ENCODE results near the gene LUC7L3. TPM values are rescaled to one million over a fixed set of nuclear protein-coding genes. Genes with fewer than 3 reads are reported as not detected.
"Not testable (repeated sequence)": the region's sequence is repeated elsewhere in the genome, so short reads cannot be mapped to it uniquely, and the experiment has no call there.

The LUC7L3 gene
- total and polyA plus RNA-seq, 2 donors (not counting 3 experiments of a cell fraction or from before 2014, with no cell fraction given): 70.9 to 113 TPM

DNA sequence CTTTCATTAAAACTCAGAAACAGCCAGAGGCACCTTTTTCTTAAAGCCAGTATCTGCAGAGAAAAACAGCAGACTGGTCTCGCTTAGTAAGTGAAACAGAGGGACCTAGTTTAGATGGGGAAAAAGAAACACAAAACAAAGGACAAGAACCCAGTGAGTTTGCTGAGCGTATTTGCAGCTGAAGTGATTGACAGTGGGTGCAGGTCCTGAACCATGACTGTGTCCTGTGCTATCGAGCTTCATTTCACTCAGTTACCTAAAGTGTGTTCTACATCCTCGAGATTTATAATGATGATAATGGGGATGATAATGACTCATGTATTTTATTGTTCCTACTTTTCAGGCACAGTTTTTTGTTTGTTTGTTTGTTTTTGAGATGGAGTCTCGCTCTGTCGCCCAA is 84.3 kb downstream of the LUC7L3 start:
- Histone ChIP-seq H3K9me3 (replicated peaks; ENCODE audit: control insufficient read depth, insufficient read depth, low read length) (no peaks in the 10 kb centered on the region), H3K4me3 (replicated peaks in 1 of 3; ENCODE audit: insufficient read depth in 1 of 3, low read depth in 1 of 3, low read length in 3 of 3) (no peak overlapping the region), H4K20me1 (replicated peaks; ENCODE audit: control insufficient read depth, extremely low read depth, insufficient read depth, low read length) (no peaks in the 10 kb centered on the region), H3K36me3 (ENCODE audit: control insufficient read depth in 2 of 2, extremely low read depth in 1 of 2, insufficient read depth in 2 of 2, low read length in 2 of 2) (no peaks in the 10 kb centered on the region), H3K9ac (replicated peaks; ENCODE audit: extremely low read depth, insufficient read depth, low read length) (no peak overlapping the region), H3K79me2 (ENCODE audit: control insufficient read depth, insufficient read depth, low read length) (no peaks in the 10 kb centered on the region), H3K4me2 (ENCODE audit: insufficient read depth, low read length) (no peak overlapping the region), H3K4me1 (ENCODE audit: control insufficient read depth, extremely low read depth, insufficient read depth, low read length) (no peaks in the 10 kb centered on the region), H2AFZ (ENCODE audit: low read depth, low read length) (no peak overlapping the region), H3K27me3 (ENCODE audit: control insufficient read depth in 2 of 2, insufficient read depth in 2 of 2, low read length in 2 of 2) (no peaks in the 10 kb centered on the region), H3K27ac (ENCODE audit: insufficient read depth, low read depth, low read length) (no peak overlapping the region), H3K9me1 (replicated peaks; ENCODE audit: control insufficient read depth, extremely low read depth, insufficient read depth, low read length) (no peaks in the 10 kb centered on the region)
- TF ChIP-seq POLR2A (IDR thresholded peaks at IDR 0.05; ENCODE audit: low read depth, low read length): no peak
- no TSS peak for BruUV-seq (replicated peaks)
- DNase-seq (ENCODE audit: low read depth, low spot score) (no peak), FAIRE-seq (no peak)
- dilution Hi-C loops (cut with MboI; ENCODE audit: extremely low pct_ligation_motif_present, low sequenced_read_pairs) (no loop called here), intact Hi-C loops (cut with micrococcal nuclease) (no loop called here)
- CTCF ChIA-PET: interaction anchor here (1.3 to 6.4 kb wide), 2 partner anchors 19 to 31 kb away, joined by 4 to 42 read pairs; no protein-coding TSS in a partner anchor
- POLR2A ChIA-PET: no interaction called here

GRCh38 chr17:50804749-50805475 is 85.5 kb downstream of the LUC7L3 start:
- H3K79me2 ChIP-seq (ENCODE audit: control insufficient read depth, insufficient read depth, low read length); H3K4me3 ChIP-seq (replicated peaks in 1 of 3; ENCODE audit: insufficient read depth in 1 of 3, low read depth in 1 of 3, low read length in 3 of 3); intact Hi-C loops (cut with micrococcal nuclease); H3K4me1 ChIP-seq (ENCODE audit: control insufficient read depth, extremely low read depth, insufficient read depth, low read length); H3K9ac ChIP-seq (replicated peaks; ENCODE audit: extremely low read depth, insufficient read depth, low read length); H3K9me1 ChIP-seq (replicated peaks; ENCODE audit: control insufficient read depth, extremely low read depth, insufficient read depth, low read length); dilution Hi-C loops (cut with MboI; ENCODE audit: extremely low pct_ligation_motif_present, low sequenced_read_pairs); H3K36me3 ChIP-seq (ENCODE audit: control insufficient read depth in 2 of 2, extremely low read depth in 1 of 2, insufficient read depth in 2 of 2, low read length in 2 of 2); FAIRE-seq; H3K9me3 ChIP-seq (replicated peaks; ENCODE audit: control insufficient read depth, insufficient read depth, low read length); H3K4me2 ChIP-seq (ENCODE audit: insufficient read depth, low read length); H4K20me1 ChIP-seq (replicated peaks; ENCODE audit: control insufficient read depth, extremely low read depth, insufficient read depth, low read length); POLR2A ChIA-PET; H2AFZ ChIP-seq (ENCODE audit: low read depth, low read length); H3K27me3 ChIP-seq (ENCODE audit: control insufficient read depth in 2 of 2, insufficient read depth in 2 of 2, low read length in 2 of 2); BruUV-seq (replicated peaks); H3K27ac ChIP-seq (ENCODE audit: insufficient read depth, low read depth, low read length); DNase-seq (ENCODE audit: low read depth, low spot score): not testable (repeated sequence)
- CTCF ChIA-PET: interaction anchor here (1.5 to 3.2 kb wide), 2 partner anchors 22 to 47 kb away, joined by 4 to 19 read pairs; no protein-coding TSS in a partner anchor
